NT2/D1 (cell line): ENCODE measurements around the gene CCL28.

ENCODE experiments used
- SUZ12 ChIP-seq: IDR thresholded peaks from 2 replicates; pipeline ENCODE4 v1.6.1; 2011; ENCODE audit not compliant: insufficient read length, insufficient read depth; ENCODE audit errors: extremely low read depth
- YY1 ChIP-seq: IDR thresholded peaks from 2 replicates; pipeline ENCODE4 v1.6.1; 2011; ENCODE audit not compliant: insufficient read length, insufficient read depth
- ZNF274 ChIP-seq: IDR thresholded peaks from 2 replicates; pipeline ENCODE4 v1.6.1; 2011; ENCODE audit warnings: mild to moderate bottlenecking, low read depth, low read length

DNA sequence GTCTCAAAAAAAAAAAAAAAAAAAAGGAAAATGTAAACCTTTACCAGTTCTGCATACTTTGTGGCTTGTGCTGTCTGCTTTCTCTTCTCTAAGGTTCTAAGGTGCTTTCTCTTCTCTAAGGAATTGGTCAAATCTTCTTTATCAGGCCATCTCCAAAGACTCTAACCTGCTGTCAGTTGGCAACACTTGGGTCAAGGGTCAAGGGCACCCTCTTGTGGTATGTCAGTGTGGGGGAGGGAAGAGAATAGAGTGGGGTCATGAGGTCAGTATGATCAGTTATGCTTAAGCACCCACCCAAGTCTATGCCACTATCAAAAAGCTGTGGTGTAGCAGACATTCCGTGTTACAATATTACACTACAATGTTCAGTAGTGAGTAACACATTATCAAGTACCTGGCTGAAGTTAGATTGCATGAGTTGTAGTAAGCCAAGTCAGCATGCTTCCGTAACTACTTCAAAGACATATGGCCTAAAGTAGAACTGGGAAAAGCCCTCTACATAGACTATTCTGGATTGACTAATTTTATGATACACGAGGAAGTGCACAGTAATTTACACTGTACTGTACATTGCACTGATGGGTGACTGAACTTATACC is 25.0 kb upstream of the CCL28 start:
- TF ChIP-seq ZNF274 (no peak), YY1 (no peak), SUZ12 (no peak)
